T-cell (primary cell): ENCODE results near the gene GABRB3. TPM values are rescaled to one million over a fixed set of nuclear protein-coding genes. Genes with fewer than 3 reads are reported as not detected.

ENCODE experiments used
- ATAC-seq, 4 experiments: fragments of 200-7000 bp in 3 of 4; fragments of 150-1000 bp in 1 of 4; cut with Tn5 transposase; replicated peaks in 1 of 4; 1 replicate in 3 of 4; 2 replicates in 1 of 4; pipeline ENCODE4 v1.10.0; 2021; ENCODE audit warnings: moderate library complexity in 3 of 4, mild to moderate bottlenecking in 2 of 4, moderate number of reproducible peaks in 1 of 4
- CTCF ChIA-PET, 2 donors: fragments of 300-600 bp; sonication (Branson Sonifier 250); formaldehyde crosslinking; loops; one replicate each; lab custom pipeline; 2022; ENCODE audit warnings: antibody characterized with exemption in 2 of 2; lab: Charles Lee
- POLR2A ChIA-PET, 2 donors: fragments of 300-600 bp; sonication (Branson Sonifier 250); formaldehyde crosslinking; loops; one replicate each; lab custom pipeline; 2022; ENCODE audit warnings: antibody characterized with exemption in 2 of 2; lab: Charles Lee
- DNase-seq, 35 experiments: peaks; one replicate each; pipeline versions ENCODE4 v3.0.0 to v3.0.0-alpha.2; 2013 to 2023
- H3K27ac ChIP-seq: one replicate; pipeline ENCODE4 v1.5.1; 2013; ENCODE audit warnings: low read length
- H3K27me3 ChIP-seq, 2 experiments: replicated peaks in 1 of 2; 1 replicate in 1 of 2; 2 replicates in 1 of 2; pipeline versions ENCODE4 v1.6.1 to v1.7.0; 2013; ENCODE audit warnings: low read length in 1 of 2, mixed read lengths in 1 of 2; ENCODE audit not compliant: control insufficient read depth in 2 of 2, insufficient read depth in 2 of 2; ENCODE audit errors: extremely low read depth in 1 of 2
- H3K36me3 ChIP-seq, 2 donors: 1 replicate in 1 of 2; 2 replicates in 1 of 2; pipeline versions ENCODE4 v1.6.1 to v1.7.0; 2013; ENCODE audit warnings: low read length in 1 of 2; ENCODE audit not compliant: control insufficient read depth in 2 of 2, insufficient read depth in 1 of 2; ENCODE audit errors: extremely low read depth in 1 of 2
- H3K4me1 ChIP-seq, 2 experiments: 1 replicate in 1 of 2; 2 replicates in 1 of 2; pipeline versions ENCODE4 v1.6.1 to v1.7.0; 2013; ENCODE audit warnings: low read length in 2 of 2, mixed read lengths in 1 of 2; ENCODE audit not compliant: insufficient read depth in 2 of 2, control insufficient read depth in 1 of 2; ENCODE audit errors: extremely low read depth in 1 of 2
- H3K4me3 ChIP-seq, 2 donors: 1 replicate in 1 of 2; 2 replicates in 1 of 2; pipeline versions ENCODE4 v1.5.1 to v1.7.0; 2013; ENCODE audit warnings: mild to moderate bottlenecking in 2 of 2, low read length in 1 of 2, moderate library complexity in 1 of 2; ENCODE audit not compliant: control insufficient read depth in 1 of 2; ENCODE audit errors: extremely low read depth in 1 of 2
- H3K9me3 ChIP-seq: 2 replicates; pipeline ENCODE4 v1.7.0; 2013
- H3K27ac Mint-ChIP-seq, 2 donors: one replicate each; pipeline ENCODE4 v1.8.0; 2020 to 2021; ENCODE audit warnings: mild to moderate bottlenecking in 2 of 2, mixed read lengths in 2 of 2
- H3K27me3 Mint-ChIP-seq, 2 donors: one replicate each; pipeline ENCODE4 v1.8.0; 2021 to 2022; ENCODE audit warnings: mixed read lengths in 2 of 2
- H3K36me3 Mint-ChIP-seq: one replicate; pipeline ENCODE4 v1.8.0; 2021; ENCODE audit warnings: mixed read lengths
- H3K4me1 Mint-ChIP-seq, 3 donors: one replicate each; pipeline ENCODE4 v1.8.0; 2020 to 2022; ENCODE audit warnings: mixed read lengths in 3 of 3, mild to moderate bottlenecking in 1 of 3
- H3K4me3 Mint-ChIP-seq, 3 donors: one replicate each; pipeline ENCODE4 v1.8.0; 2020 to 2022; ENCODE audit warnings: mild to moderate bottlenecking in 3 of 3, mixed read lengths in 3 of 3, moderate library complexity in 3 of 3
- H3K9me3 Mint-ChIP-seq, 3 donors: one replicate each; pipeline ENCODE4 v1.8.0; 2020 to 2022; ENCODE audit warnings: mixed read lengths in 3 of 3
- WGBS: methylation state at CpG from one replicate; pipeline ENCODE4 v1.1.5; 2013; ENCODE audit warnings: missing lambda C conversion rate; ENCODE audit not compliant: insufficient coverage; 5-methylcytosine and 5-hydroxymethylcytosine counted together
- total RNA-seq, 35 experiments: library from RNA in 6 of 35; stranded (reverse) in 6 of 35; fragments of 120-200 nt in 1 of 35; gene quantifications; one replicate each; pipeline versions ENCODE4 v1.2.1 to v1.2.4 and lab custom pipeline; 2013 to 2026

GABRB3 gene
- total RNA-seq, 5 donors from 2014 or later (not counting 1 experiment from before 2014, with no cell fraction given): 0.23 to 0.76 (median 0.54) TPM; not detected in 2

DNA sequence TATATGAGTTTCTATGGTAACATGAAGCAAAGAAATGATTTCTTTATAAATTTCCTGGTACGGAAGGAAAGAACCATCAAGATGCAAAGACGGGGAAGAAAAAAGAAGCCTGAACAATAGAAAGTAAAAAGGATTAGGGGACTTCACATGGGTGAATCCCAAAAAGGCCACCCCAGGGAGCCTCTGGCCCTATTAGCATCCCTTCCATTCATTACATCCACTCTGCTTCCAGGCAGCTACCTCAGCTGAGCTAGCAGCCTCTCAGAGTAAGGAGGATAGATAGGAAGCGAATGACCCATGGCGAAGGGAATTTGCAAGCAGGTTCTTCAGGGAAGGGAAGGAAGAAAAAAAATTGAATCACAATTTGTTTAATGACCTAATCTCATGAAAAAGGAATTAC, 81.6 kb downstream of the GABRB3 start:
- Histone ChIP-seq H3K9me3 (no peaks in the 10 kb centered on the region), H3K4me1 (no peaks in the 10 kb centered on the region), H3K36me3 (no peaks in the 10 kb centered on the region), H3K27me3 (no peaks in the 10 kb centered on the region), H3K27ac (no peak overlapping the region), H3K4me3 (no peak overlapping the region)
- Mint-ChIP-seq H3K9me3 (peaks cover 9 to 19% (median 18%) of the 10 kb centered on the region in 3 donors), H3K36me3 (no peaks in the 10 kb centered on the region), H3K27ac (no peak overlapping the region), H3K4me1 (no peaks in the 10 kb centered on the region), H3K4me3 (no peak overlapping the region), H3K27me3 (no peaks in the 10 kb centered on the region)
- no CpG with 5 or more reads among the region's 4 CpGs for WGBS
- ChIA-PET CTCF (no interaction called here), POLR2A (no interaction called here)
- DNase-seq (no peak), ATAC-seq (no peak)

DNA sequence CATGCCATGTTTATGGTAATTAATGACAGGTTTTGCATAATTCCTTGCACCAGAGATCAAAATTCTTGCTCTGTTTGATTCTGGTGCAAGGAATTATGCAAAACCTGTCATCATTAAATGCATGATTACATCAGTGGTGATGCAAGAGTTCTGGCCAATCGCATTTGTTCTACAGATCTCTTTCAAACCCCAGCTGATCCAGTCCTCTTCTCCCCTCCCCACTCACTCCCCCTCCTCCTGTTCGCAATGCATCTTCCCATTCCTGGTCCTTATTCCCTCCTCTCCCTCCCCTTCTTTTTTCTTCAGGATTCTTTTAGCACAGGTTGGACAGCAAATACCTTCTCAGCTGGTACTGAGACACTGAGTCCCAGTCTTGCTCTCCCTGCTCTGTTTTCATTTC, 82.1 kb downstream of the GABRB3 start:
- H3K9me3 Mint-ChIP-seq: peaks cover 9 to 19% (median 18%) of the 10 kb centered on the region in 3 donors
- POLR2A ChIA-PET: no interaction called here
- CTCF ChIA-PET: no interaction called here

GRCh38 chr15:26689462-26689861, 83.4 kb downstream of the GABRB3 start:
- ATAC-seq: no peak
- Mint-ChIP-seq H3K36me3 (no peaks in the 10 kb centered on the region), H3K9me3 (peaks cover 8 to 12% (median 10%) of the 10 kb centered on the region in 3 donors), H3K4me3 (no peak overlapping the region), H3K27me3 (no peaks in the 10 kb centered on the region), H3K4me1 (no peaks in the 10 kb centered on the region), H3K27ac (no peak overlapping the region)
- H3K27ac ChIP-seq: no peak overlapping the region
- 63% methylated on average over 4 of the region's 7 CpGs for WGBS
- no peaks in the 10 kb centered on the region for H3K27me3 ChIP-seq
- H3K4me1 ChIP-seq: no peaks in the 10 kb centered on the region
- DNase-seq: no peak
- H3K4me3 ChIP-seq: no peak overlapping the region
- ChIA-PET POLR2A (no interaction called here), CTCF (no interaction called here)
- H3K36me3 ChIP-seq: no peaks in the 10 kb centered on the region
- no peaks in the 10 kb centered on the region for H3K9me3 ChIP-seq

More for the DNA sequence above, 82.1 kb downstream of the GABRB3 start:
- Histone ChIP-seq H3K4me1 (no peaks in the 10 kb centered on the region), H3K27me3 (no peaks in the 10 kb centered on the region), H3K36me3 (no peaks in the 10 kb centered on the region), H3K9me3 (no peaks in the 10 kb centered on the region), H3K27ac (no peak overlapping the region), H3K4me3 (no peak overlapping the region)
- H3K27me3 Mint-ChIP-seq: no peaks in the 10 kb centered on the region
- H3K36me3 Mint-ChIP-seq: no peaks in the 10 kb centered on the region
- no peak overlapping the region for H3K27ac Mint-ChIP-seq
- no peak for ATAC-seq
- 39% methylated on average over 2 of the region's 2 CpGs for WGBS
- no peaks in the 10 kb centered on the region for H3K4me1 Mint-ChIP-seq
- DNase-seq: no peak
- no peak overlapping the region for H3K4me3 Mint-ChIP-seq

DNA sequence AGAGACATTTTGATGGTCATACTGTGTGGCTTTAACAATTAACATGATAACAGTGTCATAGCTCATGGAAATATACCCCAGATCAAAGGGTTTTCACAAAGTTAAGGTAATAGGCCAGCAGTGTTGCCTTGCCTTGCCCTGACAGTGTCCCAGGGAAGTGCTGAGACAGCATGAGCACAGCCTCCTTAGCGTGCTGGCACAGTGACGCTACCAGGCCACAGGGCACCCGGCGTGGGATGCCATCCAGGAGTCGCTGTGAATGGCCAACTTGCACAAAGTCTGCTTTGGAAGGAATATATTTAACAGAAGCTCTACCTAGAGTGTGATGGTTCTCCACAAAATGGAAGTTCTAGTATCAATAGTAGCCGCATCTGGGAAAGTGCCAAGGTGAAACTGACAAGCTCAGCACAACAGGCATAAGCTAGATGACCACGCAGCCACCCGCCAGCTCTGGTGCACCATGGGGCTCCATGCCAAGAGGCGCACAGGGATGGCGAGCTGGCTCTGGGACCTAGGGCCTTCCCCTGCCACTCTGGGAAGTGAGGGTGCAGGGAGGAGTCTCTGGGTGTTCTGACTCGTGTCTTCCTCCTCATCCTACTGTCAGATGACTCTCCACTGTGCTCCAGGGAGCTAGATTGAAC, 86.2 kb downstream of the GABRB3 start:
- 87% methylated on average over 7 of the region's 11 CpGs for WGBS
- CTCF ChIA-PET: no interaction called here
- Histone ChIP-seq H3K4me3 (no peak overlapping the region), H3K27me3 (no peaks in the 10 kb centered on the region), H3K9me3 (no peaks in the 10 kb centered on the region), H3K4me1 (no peaks in the 10 kb centered on the region), H3K36me3 (no peaks in the 10 kb centered on the region), H3K27ac (no peak overlapping the region)
- H3K9me3 Mint-ChIP-seq: peaks cover 0 to 6% (median 5%) of the 10 kb centered on the region in 3 donors
- H3K4me3 Mint-ChIP-seq: no peak overlapping the region
- no peaks in the 10 kb centered on the region for H3K4me1 Mint-ChIP-seq
- DNase-seq (no peak), ATAC-seq (no peak)
- no peak overlapping the region for H3K27ac Mint-ChIP-seq
- POLR2A ChIA-PET: no interaction called here
- H3K36me3 Mint-ChIP-seq: no peaks in the 10 kb centered on the region
- no peaks in the 10 kb centered on the region for H3K27me3 Mint-ChIP-seq

DNA sequence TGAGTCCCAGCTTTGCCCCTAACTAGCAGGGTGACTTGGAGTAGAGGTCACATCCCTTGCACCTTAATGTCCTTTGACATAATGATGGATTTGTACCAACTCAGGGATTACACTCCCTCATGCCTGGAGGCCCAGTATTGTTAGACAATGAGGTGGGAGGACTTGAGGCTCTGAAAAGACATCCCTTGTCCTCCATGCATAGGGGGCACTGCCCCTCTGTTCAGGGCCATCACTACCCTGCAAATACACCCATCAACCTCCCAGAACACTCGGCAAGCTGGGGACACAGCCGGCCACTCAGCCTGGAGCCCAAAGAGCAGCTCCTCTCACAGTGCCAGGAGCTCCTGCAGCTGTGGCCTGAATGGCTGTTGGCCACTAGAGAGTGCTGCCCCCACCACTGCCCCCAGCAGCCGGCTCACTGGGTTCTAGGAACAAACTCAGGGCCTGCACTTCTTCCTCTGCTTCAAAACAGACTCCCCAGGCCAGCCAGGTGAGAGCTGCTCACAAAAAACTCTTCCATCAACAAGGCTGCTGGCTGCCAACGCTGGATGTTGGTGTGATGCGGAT, 90.2 kb downstream of the GABRB3 start:
- H3K4me1 Mint-ChIP-seq: no peaks in the 10 kb centered on the region
- Histone ChIP-seq H3K9me3 (no peaks in the 10 kb centered on the region), H3K4me1 (no peaks in the 10 kb centered on the region), H3K27ac (no peak overlapping the region), H3K4me3 (no peak overlapping the region), H3K36me3 (no peaks in the 10 kb centered on the region), H3K27me3 (no peaks in the 10 kb centered on the region)
- H3K27me3 Mint-ChIP-seq: no peaks in the 10 kb centered on the region
- peaks cover 0 to 17% (median 8%) of the 10 kb centered on the region in 3 donors for H3K9me3 Mint-ChIP-seq
- CTCF ChIA-PET: no interaction called here
- DNase-seq: no peak
- ATAC-seq: no peak
- POLR2A ChIA-PET: no interaction called here
- no peak overlapping the region for H3K4me3 Mint-ChIP-seq
- H3K36me3 Mint-ChIP-seq: no peaks in the 10 kb centered on the region
- no peak overlapping the region for H3K27ac Mint-ChIP-seq
- WGBS: 79% methylated on average over 2 of the region's 5 CpGs

DNA sequence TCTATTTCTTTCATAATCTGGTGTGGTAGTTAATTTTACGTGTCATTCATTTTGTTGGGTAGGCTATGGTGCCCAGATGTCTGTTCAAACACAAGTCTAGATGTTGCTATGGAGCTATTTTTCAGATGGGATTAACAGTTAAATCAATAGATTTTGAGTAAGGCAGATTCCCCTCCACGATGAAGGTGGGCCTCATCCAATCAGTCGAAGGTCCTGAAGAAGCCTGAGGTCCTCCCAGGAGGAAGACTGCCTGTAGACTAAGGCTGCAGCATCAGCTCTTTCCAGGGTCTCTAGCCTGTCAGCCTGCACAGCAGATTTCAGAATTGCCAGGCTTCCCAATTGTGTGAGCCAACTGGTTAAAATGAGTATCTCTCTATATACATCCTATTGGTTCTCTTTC, 92.9 kb downstream of the GABRB3 start:
- H3K27ac Mint-ChIP-seq: no peak overlapping the region
- Histone ChIP-seq H3K27me3 (no peaks in the 10 kb centered on the region), H3K4me3 (no peak overlapping the region), H3K9me3 (no peaks in the 10 kb centered on the region), H3K36me3 (no peaks in the 10 kb centered on the region), H3K4me1 (no peaks in the 10 kb centered on the region), H3K27ac (no peak overlapping the region)
- H3K36me3 Mint-ChIP-seq: no peaks in the 10 kb centered on the region
- no peaks in the 10 kb centered on the region for H3K27me3 Mint-ChIP-seq
- ChIA-PET CTCF (no interaction called here), POLR2A (no interaction called here)
- WGBS: 59% methylated on average over 2 of the region's 3 CpGs
- ATAC-seq (no peak), DNase-seq (no peak)
- H3K9me3 Mint-ChIP-seq: peaks cover 0 to 18% (median 13%) of the 10 kb centered on the region in 3 donors
- H3K4me1 Mint-ChIP-seq: no peaks in the 10 kb centered on the region
- H3K4me3 Mint-ChIP-seq: no peak overlapping the region
